ENCODE data around the gene WDR37. TPM values are rescaled to one million over a fixed set of nuclear protein-coding genes. Genes with fewer than 3 reads are reported as not detected.

Gene WDR37
- total and polyA plus RNA-seq, 8 donors: 4.6 to 11.6 (median 8.6) TPM

DNA sequence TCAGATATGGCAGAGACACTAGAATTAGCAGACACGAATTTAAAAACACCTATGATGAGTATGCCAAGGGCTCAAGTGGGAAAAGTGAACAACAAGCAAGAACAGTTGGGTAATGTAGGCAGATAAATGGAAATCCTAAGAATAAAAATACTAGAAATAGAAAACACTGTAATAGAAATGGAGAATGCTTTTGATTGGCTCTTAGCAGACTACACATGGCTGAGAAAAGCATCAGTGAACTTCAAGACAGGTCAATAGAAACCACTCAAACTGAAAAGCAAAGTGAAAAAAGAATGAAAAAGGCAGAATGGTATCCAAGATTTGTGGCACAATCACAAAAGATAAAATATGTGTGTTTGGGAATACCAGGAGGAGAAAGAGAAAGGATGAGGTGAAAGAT is 82.3 kb downstream of the WDR37 start:
- Histone ChIP-seq H3K9me3 (no peaks in the 10 kb centered on the region), H3K36me3 (no peaks in the 10 kb centered on the region), H3K27ac (no peak overlapping the region), H3K4me3 (no peak overlapping the region), H3K27me3 (no peaks in the 10 kb centered on the region), H3K4me1 (no peaks in the 10 kb centered on the region)
- no peak for FAIRE-seq
- intact Hi-C loops (cut with DNase I): no loop called here
- TF ChIP-seq, protein P1, sequence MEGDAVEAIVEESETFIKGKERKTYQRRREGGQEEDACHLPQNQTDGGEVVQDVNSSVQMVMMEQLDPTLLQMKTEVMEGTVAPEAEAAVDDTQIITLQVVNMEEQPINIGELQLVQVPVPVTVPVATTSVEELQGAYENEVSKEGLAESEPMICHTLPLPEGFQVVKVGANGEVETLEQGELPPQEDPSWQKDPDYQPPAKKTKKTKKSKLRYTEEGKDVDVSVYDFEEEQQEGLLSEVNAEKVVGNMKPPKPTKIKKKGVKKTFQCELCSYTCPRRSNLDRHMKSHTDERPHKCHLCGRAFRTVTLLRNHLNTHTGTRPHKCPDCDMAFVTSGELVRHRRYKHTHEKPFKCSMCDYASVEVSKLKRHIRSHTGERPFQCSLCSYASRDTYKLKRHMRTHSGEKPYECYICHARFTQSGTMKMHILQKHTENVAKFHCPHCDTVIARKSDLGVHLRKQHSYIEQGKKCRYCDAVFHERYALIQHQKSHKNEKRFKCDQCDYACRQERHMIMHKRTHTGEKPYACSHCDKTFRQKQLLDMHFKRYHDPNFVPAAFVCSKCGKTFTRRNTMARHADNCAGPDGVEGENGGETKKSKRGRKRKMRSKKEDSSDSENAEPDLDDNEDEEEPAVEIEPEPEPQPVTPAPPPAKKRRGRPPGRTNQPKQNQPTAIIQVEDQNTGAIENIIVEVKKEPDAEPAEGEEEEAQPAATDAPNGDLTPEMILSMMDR (IDR thresholded peaks at IDR 0.05): no peak
- DNase-seq: no peak
- WGBS, 2 donors: 59 to 78% methylated on average over 1 of the region's 1 CpG
- ATAC-seq: no peak

DNA sequence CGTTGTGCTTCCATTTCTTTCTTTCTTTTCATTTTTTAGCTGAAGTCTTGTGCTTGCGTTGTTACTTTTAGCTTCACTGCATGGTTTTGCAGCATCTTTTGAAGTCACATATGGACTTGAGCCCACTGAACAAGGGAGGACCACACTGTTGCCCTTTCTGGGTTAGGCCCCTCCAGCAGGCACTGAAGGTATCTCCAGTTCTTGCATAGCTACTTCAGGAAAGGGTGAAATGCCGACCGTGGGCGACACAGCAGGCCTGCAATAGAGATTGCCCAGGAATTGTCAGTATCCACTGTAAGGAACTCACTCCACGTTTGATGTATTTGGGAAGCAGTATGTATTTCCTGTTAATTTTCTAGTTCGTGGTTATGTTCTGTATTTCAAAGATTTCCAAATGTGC is 85.1 kb downstream of the WDR37 start:
- ATAC-seq (no peak), FAIRE-seq (no peak), DNase-seq (no peak)
- intact Hi-C loops (cut with DNase I): no loop called here
- Histone ChIP-seq H3K4me3 (no peak overlapping the region), H3K9me3 (peaks cover 0 to 4% (median 1%) of the 10 kb centered on the region in 4 donors), H3K27me3 (no peaks in the 10 kb centered on the region), H3K27ac (no peak overlapping the region), H3K36me3 (no peaks in the 10 kb centered on the region), H3K4me1 (no peaks in the 10 kb centered on the region)
- 61 to 65% methylated on average over 7 of the region's 7 CpGs for WGBS, 2 donors
- TF ChIP-seq, protein P1 (IDR thresholded peaks at IDR 0.05): no peak

DNA sequence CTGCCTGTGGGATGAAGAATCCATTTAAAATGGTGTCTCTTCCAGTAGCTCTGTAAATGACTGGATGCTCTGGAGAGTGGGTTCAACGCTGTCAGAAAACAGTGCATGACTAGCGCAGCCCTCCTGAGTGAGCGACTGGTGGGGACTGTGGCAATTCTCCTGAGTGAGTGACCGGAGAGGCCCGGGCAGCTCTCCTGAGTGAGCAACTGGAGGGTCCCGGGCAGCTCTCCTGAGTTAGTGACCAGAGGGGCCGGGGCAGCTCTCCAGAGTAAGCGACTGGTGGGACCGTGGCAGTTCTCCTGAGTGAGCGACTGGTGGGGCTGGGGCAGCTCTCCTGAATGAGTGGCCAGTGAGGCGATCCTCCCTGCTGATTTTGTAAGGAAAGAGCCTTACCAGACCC is 85.5 kb downstream of the WDR37 start:
- WGBS, 2 donors: 86 to 92% methylated on average over 11 of the region's 11 CpGs
- H3K4me1 ChIP-seq: no peaks in the 10 kb centered on the region
- ATAC-seq (no peak), FAIRE-seq (no peak), DNase-seq (no peak)
- H3K4me3 ChIP-seq: no peak overlapping the region
- intact Hi-C loops (cut with DNase I): no loop called here
- H3K27ac ChIP-seq: no peak overlapping the region
- TF ChIP-seq, protein P1 (IDR thresholded peaks at IDR 0.05): no peak
- H3K36me3 ChIP-seq: no peaks in the 10 kb centered on the region
- H3K27me3 ChIP-seq: no peaks in the 10 kb centered on the region
- H3K9me3 ChIP-seq: peaks cover 0 to 4% (median 1%) of the 10 kb centered on the region in 4 donors

DNA sequence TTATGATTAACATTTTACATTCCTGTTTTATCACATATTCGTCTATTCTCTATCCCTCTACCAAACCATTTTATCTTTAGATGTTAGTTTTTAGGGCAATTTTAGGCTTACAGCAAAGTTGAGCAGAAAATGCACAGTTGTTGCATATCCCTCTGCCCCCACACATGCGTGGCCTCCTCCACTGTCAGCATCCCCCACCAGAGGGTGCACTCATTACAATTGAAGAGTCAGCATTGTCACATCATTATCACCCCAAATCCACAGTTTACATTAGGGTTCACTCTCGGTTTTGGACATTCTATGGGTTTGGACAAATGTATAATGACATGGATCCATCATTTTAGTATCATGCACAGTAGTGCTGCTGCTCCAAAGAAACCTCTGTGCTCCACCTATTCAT is 86.4 kb downstream of the WDR37 start:
- Histone ChIP-seq H3K27ac (no peak overlapping the region), H3K4me3 (no peak overlapping the region), H3K36me3 (no peaks in the 10 kb centered on the region), H3K27me3 (no peaks in the 10 kb centered on the region), H3K4me1 (no peaks in the 10 kb centered on the region), H3K9me3 (peaks cover 0 to 4% (median 1%) of the 10 kb centered on the region in 4 donors)
- TF ChIP-seq, protein P1 (IDR thresholded peaks at IDR 0.05): no peak
- no peak for FAIRE-seq
- DNase-seq: no peak
- intact Hi-C loops (cut with DNase I): no loop called here
- 38 to 48% methylated on average over 3 of the region's 3 CpGs for WGBS, 2 donors
- no peak for ATAC-seq

DNA sequence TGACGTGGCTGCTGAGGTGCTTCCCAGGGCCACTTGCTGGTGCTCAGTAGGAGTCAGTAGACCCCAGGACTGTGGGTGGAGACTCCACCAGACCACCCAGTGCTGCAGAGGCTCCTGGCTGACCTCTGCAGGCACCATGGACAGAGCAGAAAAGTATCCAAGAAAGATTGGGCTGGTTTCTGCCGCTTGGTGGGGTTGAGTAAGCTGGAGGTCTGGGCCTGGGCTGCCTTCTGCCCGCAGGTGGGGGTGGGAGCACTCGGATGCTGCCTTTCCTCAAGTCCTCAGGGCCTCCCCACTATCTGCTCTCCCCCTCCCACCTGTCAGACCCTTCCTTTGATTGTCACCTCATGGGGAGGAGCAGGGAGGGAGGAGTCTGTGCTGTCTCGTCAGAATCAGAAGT is 91.6 kb downstream of the WDR37 start:
- WGBS, 2 donors: 55 to 83% methylated on average over 4 to 5 of the region's 5 CpGs
- no peaks in the 10 kb centered on the region for H3K4me1 ChIP-seq
- intact Hi-C loops (cut with DNase I): no loop called here
- H3K27me3 ChIP-seq: no peaks in the 10 kb centered on the region
- DNase-seq (no peak), ATAC-seq (no peak), FAIRE-seq (no peak)
- peaks cover 0 to 4% (median 1%) of the 10 kb centered on the region in 4 donors for H3K9me3 ChIP-seq
- TF ChIP-seq, protein P1 (IDR thresholded peaks at IDR 0.05): no peak
- no peak overlapping the region for H3K27ac ChIP-seq
- no peaks in the 10 kb centered on the region for H3K36me3 ChIP-seq
- no peak overlapping the region for H3K4me3 ChIP-seq

All from pancreas (tissue), 10 donors.